Skeletal muscle satellite cell (primary cell): ENCODE data around the gene YDJC.
"Not testable (repeated sequence)": the region's sequence is repeated elsewhere in the genome, so short reads cannot be mapped to it uniquely, and the experiment has no call there.

Source experiments
- H3K27me3 ChIP-seq: 2 replicates; pipeline ENCODE4 v1.7.0; 2013; ENCODE audit warnings: low read length; ENCODE audit not compliant: control insufficient read depth, insufficient read depth
- H3K36me3 ChIP-seq: 2 replicates; pipeline ENCODE4 v1.7.0; 2013; ENCODE audit warnings: mild to moderate bottlenecking, control low read depth, low read length; ENCODE audit not compliant: insufficient read depth
- H3K4me1 ChIP-seq: 2 replicates; pipeline ENCODE4 v1.7.0; 2013; ENCODE audit warnings: low read length; ENCODE audit not compliant: control insufficient read depth, insufficient read depth
- H3K4me2 ChIP-seq: 2 replicates; pipeline ENCODE4 v1.7.0; 2013; ENCODE audit warnings: mild to moderate bottlenecking, low read length
- H3K4me3 ChIP-seq: 2 replicates; pipeline ENCODE4 v1.7.0; 2013; ENCODE audit warnings: low read length
- H3K9ac ChIP-seq: 2 replicates; pipeline ENCODE4 v1.7.0; 2013; ENCODE audit warnings: mild to moderate bottlenecking, low read depth, low read length, moderate library complexity
- H3K9me3 ChIP-seq: replicated peaks from 2 replicates; pipeline ENCODE4 v1.7.0; 2013; ENCODE audit warnings: mild to moderate bottlenecking, control low read depth, low read length

The YDJC gene

DNA sequence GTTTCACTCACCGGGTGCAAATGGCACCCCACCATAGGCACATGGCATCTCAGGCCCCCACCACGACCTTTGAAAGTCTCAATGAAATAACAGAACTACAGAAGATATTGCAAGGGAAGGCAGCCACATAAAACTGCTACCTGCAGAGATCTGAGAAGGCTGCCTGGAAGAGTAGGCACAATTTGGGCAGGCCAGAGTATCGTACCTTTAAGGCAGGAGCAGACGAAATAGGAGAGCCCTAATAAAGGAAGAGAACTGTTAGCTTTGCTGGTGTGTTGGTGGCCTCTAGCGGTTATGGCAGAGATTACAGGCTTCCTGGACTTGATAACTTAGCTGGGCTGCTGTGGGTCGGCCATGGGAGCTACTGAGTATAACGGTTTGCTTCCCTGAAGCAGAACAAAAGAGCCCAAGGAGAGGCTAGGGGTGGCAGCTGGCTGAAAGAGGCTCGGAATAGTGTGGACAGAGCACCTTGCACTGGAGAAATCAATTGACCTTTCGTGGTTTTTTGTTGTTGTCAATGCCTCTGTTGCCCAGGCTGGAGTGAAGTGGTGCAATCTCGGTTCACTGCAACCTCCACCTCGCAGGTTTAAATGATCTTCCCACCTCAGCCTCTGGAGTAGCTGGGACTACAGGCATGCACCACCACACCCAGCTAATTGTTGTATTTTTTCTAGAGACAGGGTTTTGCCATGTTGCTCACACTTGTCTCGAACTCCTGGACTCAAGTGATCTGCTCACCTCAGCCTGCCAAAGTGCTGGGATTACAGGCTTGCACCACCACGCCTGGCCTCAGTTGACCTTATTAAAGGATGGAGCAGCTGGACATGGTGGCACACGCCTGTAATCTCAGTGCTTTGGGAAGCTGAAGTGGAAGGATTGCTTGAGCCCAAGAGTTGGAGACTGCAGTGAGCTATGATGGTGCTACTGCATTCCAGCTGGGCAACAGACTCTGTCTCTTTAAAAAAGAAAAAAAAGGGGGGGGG, 17.1 kb upstream of the YDJC start:
- Histone ChIP-seq H3K36me3 (peaks cover 7% of the 10 kb centered on the region), H3K9me3 (no peaks in the 10 kb centered on the region), H3K9ac (no peak overlapping the region), H3K4me1 (peaks cover 20% of the 10 kb centered on the region), H3K4me3 (no peak overlapping the region), H3K27me3 (no peaks in the 10 kb centered on the region), H3K4me2 (no peak overlapping the region)

DNA sequence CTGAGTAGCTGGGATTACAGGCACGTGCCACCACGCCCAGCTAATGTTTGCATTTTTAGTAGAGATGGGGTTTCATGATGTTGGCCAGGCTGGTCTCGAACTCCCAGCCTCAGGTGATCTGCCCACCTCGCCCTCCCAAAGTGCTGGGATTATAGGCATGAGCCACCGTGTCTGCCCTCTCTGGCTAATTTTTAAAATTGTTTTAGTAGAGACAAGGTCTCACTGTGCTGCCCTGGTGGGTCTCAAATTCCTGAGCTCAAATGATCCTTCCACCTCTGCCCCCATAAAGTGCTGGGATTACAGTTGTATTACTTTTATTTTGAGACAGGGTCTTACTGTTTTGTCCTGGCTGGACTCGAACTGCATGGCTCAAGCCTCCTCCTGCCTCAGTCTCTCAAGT, 15.7 kb upstream of the YDJC start:
- H3K9ac ChIP-seq, H3K4me3 ChIP-seq, H3K36me3 ChIP-seq, H3K27me3 ChIP-seq, H3K9me3 ChIP-seq, H3K4me2 ChIP-seq: not testable (repeated sequence)
- peaks cover 15% of the 10 kb centered on the region for H3K4me1 ChIP-seq

DNA sequence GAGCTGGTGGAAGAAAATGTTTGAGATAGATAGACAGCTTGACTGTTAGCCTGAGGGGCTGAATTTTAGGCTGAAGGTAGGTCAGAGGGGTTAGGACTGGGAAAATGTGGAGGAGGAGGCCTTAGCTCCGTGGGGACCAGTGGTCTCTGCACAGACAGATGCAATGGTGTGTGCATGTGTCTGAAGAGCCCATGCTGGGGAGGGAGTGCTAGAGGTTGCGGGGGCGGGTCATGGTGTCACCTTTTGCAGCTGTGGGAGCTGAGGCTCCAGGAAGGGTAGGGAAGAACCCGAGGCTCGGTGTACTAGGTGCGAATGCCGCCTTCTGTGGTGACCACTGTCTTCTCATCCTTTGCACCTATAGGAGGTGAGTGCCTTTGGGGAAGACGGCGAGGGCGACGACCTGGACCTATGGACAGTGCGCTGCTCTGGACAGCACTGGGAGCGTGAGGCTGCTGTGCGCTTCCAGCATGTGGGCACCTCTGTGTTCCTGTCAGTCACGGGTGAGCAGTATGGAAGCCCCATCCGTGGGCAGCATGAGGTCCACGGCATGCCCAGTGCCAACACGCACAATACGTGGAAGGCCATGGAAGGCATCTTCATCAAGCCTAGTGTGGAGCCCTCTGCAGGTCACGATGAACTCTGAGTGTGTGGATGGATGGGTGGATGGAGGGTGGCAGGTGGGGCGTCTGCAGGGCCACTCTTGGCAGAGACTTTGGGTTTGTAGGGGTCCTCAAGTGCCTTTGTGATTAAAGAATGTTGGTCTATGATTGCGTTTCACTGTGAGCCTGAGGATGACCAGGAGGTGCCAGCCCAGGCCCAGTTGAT, 13.9 kb upstream of the YDJC start:
- peak overlapping the region; percentile 99 for H3K4me2 ChIP-seq
- H3K9ac ChIP-seq: peak overlapping the region; percentile 87
- H3K4me3 ChIP-seq: peak overlapping the region; percentile 93
- H3K36me3 ChIP-seq: peaks cover 5% of the 10 kb centered on the region
- no peaks in the 10 kb centered on the region for H3K9me3 ChIP-seq
- H3K4me1 ChIP-seq: peaks cover 15% of the 10 kb centered on the region
- H3K27me3 ChIP-seq: no peaks in the 10 kb centered on the region

DNA sequence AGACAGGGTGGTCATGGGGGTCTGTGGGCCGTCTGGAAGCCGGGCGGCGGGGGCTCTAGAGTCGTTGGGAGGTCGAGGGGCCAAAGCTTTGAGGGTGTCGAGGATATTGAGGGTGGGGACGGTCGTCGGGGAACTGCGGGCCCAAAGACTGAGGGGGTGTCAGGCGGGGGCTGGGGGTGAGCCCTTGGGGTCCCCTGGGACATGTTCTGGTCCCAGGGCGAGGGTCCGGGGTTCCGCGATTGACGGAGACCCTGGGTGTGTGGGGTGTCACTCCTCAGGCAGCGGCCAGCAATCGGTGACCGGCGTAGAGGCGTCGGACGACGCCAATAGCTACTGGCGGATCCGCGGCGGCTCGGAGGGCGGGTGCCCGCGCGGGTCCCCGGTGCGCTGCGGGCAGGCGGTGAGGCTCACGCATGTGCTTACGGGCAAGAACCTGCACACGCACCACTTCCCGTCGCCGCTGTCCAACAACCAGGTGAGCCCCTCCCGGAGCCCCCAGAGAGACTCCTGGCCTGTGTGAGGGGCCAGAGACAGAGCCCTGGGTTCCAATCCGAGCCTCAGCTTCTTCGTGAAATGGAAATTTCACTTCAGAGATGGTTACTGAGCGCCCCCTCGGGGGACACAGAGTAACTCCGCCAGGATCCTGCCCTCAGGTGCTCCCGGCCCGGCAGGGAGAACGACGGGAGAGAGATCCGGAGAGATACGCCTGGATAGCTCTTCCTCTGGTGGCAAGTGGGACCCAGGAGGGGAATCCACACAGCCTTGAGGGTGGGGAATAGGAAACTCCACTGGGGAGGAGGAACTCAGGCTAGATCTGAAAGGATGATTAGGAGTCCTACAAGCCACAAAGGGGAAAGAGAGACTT, 13.0 kb upstream of the YDJC start:
- no peaks in the 10 kb centered on the region for H3K9me3 ChIP-seq
- peak overlapping the region; percentile 87 for H3K9ac ChIP-seq
- peaks cover 5% of the 10 kb centered on the region for H3K36me3 ChIP-seq
- H3K4me2 ChIP-seq: peak overlapping the region; percentile 99
- H3K27me3 ChIP-seq: no peaks in the 10 kb centered on the region
- H3K4me1 ChIP-seq: peaks cover 15% of the 10 kb centered on the region
- H3K4me3 ChIP-seq: peak overlapping the region; percentile 93

DNA sequence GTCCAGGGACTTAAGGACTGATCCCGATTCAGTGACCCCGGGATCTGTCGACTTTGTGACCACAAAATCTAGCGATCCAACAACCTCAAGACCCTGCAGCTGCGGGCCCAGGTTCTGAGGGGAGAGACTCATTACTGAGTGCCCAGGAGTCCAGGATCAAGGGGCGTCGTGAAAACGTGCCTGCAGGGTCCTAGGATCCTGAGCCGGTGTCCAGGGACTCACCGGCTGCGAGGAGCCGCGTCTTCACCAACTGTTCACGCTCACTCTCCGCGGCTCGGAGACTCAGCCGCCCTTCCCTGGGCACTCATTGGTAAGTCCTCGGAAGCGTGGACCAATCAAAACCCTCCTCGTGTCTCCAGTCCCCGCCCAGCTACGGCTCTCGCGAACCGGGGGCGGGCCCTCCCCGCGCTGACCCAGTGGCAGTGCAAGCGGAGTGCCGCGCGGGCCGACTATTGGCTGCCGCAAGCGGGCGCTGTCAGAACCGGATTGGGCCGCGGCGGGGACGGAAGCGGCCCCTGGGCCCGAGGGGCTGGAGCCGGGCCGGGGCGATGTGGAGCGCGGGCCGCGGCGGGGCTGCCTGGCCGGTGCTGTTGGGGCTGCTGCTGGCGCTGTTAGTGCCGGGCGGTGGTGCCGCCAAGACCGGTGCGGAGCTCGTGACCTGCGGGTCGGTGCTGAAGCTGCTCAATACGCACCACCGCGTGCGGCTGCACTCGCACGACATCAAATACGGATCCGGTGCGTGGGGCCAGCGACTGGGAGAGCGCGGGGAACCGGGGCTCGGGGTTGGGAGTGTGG, 12.2 kb upstream of the YDJC start, which contains the start of gene SDF2L1:
Gene SDF2L1, plus strand, starts transcription at position 514 of the 795 bp plus-strand sequence. Its CDS starts 35 bp downstream, at position 549.
- Histone ChIP-seq H3K9ac (peak within 1 kb of the TSS; percentile 87), H3K9me3 (no peaks in the 10 kb centered on the region), H3K4me2 (peak within 1 kb of the TSS; percentile 99), H3K27me3 (no peaks in the 10 kb centered on the region), H3K36me3 (peaks cover under 1% of the 10 kb centered on the region), H3K4me1 (peaks cover 15% of the 10 kb centered on the region), H3K4me3 (peak within 1 kb of the TSS; percentile 93)

DNA sequence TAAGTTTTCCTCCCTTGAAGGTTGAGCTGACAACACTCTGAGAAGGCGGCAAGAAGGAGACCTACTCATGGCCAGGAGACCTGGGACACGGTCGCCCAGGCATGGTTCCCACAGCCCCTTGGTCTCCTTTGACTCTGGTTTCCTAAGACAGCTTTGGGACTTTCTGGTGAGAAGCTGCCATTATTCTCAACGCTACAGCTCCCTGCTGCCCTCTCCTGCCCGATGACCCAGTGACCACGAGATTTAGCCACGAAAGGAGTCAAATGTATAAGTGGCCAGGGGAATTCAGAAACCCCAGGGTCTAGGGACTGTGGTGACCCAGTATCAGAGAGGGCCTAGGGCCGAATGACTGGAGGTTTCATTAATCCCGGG, 11.6 kb upstream of the YDJC start:
- Histone ChIP-seq H3K4me2 (peak overlapping the region; percentile 99), H3K9ac (peak overlapping the region; percentile 73), H3K36me3 (no peaks in the 10 kb centered on the region), H3K4me1 (peaks cover 15% of the 10 kb centered on the region), H3K9me3 (no peaks in the 10 kb centered on the region), H3K27me3 (no peaks in the 10 kb centered on the region), H3K4me3 (peak overlapping the region; percentile 80)

DNA sequence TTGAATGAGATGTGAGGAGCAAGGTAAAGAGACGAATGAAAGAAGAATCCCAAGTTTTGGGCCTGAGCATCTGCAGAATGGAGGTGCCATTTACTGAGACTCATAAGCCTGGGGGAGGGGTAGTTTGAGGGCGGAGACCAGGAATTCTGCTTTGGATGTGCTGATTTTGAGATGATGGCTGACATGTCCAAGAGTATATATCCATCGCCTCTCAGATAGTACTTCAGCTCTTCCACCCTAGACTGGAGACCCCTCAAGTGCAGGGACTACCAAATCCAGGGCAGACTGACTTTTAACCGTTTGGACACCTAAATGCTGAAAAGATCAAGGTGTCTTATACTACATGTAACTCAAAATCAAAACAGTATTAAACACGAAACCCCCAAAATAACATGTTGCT, 11.0 kb upstream of the YDJC start:
- H3K4me3 ChIP-seq: no peak overlapping the region
- H3K9me3 ChIP-seq: no peaks in the 10 kb centered on the region
- H3K4me2 ChIP-seq: peak overlapping the region; percentile 99
- no peaks in the 10 kb centered on the region for H3K27me3 ChIP-seq
- H3K9ac ChIP-seq: no peak overlapping the region
- no peaks in the 10 kb centered on the region for H3K36me3 ChIP-seq
- H3K4me1 ChIP-seq: peaks cover 15% of the 10 kb centered on the region

DNA sequence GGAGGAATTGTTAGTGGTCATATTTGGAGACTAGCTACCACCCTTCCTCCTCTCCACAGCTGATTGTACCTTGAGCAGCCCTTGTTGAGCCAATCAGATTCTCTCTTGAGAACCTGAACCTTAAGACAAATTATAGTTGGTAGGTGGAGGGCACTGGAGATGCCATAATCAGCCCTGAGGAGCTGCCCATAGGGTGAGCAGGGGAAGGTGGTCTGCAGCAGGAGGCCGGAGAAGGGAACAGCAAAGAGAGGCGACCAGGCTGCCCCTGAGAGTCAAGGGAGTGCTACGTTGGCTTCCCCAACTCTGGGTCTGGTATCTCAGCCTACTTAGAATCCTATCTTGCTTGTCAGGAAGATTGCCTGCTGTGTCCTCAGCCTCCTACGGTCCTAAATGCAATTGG, 9.5 kb upstream of the YDJC start:
- Histone ChIP-seq H3K9me3 (no peaks in the 10 kb centered on the region), H3K4me1 (peaks cover 15% of the 10 kb centered on the region), H3K9ac (no peak overlapping the region), H3K27me3 (no peaks in the 10 kb centered on the region), H3K36me3 (no peaks in the 10 kb centered on the region), H3K4me3 (no peak overlapping the region), H3K4me2 (no peak overlapping the region)

DNA sequence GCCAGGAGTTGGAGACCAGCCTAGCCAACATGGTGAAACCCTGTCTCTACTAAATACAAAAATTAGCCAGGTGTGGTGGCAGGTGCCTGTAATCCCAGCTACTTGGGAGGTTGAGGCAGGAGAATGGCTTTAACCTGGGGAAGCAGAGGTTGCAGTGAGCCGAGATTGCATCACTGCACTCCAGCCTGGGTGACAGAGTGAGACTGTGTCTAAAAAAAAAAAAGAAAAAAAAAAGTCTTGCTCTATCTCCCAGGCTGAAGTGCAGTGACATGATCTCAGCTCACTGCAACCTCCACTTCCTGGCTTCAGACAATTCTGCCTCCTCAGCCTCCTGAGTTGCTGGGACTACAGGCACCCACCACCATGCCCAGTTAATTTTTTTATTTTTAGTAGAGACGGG, 7.6 kb upstream of the YDJC start:
- not testable (repeated sequence) for H3K9ac ChIP-seq, H3K4me3 ChIP-seq, H3K4me2 ChIP-seq, H3K36me3 ChIP-seq, H3K4me1 ChIP-seq, H3K27me3 ChIP-seq, H3K9me3 ChIP-seq

DNA sequence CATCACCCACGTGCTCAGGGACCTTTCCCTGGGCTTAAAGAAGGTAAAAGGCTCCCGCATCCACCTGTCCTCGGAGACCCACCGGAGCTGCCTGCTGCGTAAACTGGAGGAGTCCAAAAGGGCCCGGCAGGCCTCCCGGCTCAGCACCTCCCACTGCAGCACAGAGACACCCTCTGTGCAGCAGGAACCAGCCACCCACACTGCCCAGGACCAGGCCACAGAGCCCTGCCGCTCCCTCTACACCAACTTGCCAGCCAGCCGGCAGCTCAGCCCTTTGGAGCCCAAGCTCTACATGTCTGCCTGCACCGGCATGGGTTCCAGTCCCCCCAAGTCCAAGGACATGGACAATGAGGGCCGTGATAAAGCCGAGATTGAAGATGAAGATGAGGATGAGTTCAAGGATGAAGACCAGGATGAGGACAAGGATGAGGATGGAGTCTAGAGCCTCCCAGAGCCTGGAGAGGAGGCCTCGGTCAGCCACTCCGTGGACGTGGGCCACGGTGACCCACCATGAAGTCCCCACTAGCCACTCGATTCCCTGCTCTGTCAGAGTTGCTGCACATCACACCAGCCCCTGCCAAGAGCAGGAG, 6.9 kb upstream of the YDJC start:
- H3K4me2 ChIP-seq: no peak overlapping the region
- no peaks in the 10 kb centered on the region for H3K9me3 ChIP-seq
- no peak overlapping the region for H3K9ac ChIP-seq

More for the DNA sequence above, 6.9 kb upstream of the YDJC start:
- Histone ChIP-seq H3K27me3 (no peaks in the 10 kb centered on the region), H3K4me1 (peaks cover 4% of the 10 kb centered on the region), H3K4me3 (no peak overlapping the region), H3K36me3 (no peaks in the 10 kb centered on the region)
